ENCODE measurements around the gene CENPM.

Gene CENPM, protein sequence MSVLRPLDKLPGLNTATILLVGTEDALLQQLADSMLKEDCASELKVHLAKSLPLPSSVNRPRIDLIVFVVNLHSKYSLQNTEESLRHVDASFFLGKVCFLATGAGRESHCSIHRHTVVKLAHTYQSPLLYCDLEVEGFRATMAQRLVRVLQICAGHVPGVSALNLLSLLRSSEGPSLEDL
- total RNA-seq, result 2.9 to 13.3 (median 7.9) reads per million in 18 experiments

- peak; percentile 94 for DNase-seq
Measured at GRCh38 chr22:41946629-41947423, at the start of gene CENPM. Gene CENPM, minus strand, starts transcription at chr22:41947152. Its CDS starts 76 bp downstream, at chr22:41947076.

DNA sequence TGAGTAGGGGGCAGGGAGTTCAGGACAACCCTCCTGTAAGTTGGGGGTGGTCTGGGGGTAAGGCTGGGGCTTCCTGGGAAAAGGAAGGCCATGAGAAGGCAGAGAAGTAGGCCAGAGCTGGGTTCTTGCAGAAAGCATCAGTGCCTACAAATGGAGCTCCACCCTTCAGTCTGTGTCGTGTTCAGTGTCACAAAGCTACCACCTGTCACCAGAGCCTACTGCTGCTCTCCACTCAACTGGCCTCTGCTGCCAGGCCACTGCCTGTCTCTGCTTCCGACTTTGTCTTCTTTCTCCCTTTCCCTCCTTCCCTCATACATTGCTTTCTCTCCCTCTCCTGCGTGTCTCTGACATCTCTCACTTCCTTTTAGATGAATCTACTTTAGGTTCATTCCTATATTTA, 48.3 kb upstream of the CENPM start:
- no peak for DNase-seq

DNA sequence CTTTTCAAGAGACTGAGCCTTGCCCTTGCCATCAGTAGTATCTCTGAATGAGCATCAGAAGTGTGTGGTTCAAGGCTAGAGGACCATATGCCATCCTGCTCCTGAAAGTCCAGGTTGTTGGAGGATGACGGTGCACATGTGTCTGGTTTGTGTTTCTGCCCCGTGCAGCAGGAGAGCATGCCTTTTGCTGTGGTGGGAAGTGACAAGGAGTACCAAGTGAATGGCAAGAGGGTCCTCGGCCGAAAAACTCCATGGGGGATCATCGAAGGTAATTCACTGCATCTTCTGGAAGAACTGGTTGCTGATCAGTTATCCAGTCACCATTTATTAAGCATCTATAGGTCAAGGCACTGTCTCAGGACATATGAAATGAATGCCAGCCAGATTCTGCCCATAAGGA, 45.5 kb upstream of the CENPM start:
- no peak for DNase-seq

DNA sequence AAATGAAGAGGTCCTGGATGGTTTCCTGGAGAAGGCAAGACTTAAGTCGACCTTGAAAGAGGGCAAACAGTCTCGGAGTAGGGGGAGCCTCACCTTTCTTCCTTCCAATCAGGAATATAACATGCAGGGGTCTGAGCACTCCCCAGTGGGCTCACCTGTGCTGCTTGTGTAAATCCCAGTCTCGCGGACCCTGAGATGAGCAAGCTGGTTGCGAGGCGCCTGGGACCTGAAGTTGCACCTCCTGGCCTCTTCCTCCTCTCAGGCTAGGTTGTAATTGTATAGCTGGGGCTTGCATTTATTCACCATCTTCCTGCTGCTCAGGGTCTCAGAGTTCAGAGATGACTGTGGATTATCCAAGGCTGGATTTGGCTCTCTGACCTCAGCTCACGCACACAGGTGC, 44.2 kb upstream of the CENPM start:
- DNase-seq, result no peak

DNA sequence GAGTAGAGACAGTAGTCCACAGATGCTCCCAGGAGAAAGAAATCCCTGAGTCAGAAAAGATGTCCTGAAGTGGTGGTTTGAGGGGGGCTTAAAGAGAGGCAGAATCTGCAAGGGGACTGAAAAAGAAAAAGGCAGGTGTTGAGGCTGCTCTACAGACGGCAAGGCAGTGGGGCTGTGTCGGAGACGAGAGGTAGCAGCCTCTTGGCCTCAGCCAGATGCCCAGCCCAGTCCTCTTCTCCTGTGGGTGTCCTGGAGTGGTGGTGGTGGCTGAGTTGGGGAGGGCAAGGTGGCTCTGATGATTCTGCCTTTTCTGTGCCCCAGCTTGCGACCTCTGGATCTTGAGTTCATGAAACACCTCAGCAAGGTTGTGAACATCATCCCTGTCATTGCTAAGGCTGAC, 42.3 kb upstream of the CENPM start:
- no peak for DNase-seq

DNA sequence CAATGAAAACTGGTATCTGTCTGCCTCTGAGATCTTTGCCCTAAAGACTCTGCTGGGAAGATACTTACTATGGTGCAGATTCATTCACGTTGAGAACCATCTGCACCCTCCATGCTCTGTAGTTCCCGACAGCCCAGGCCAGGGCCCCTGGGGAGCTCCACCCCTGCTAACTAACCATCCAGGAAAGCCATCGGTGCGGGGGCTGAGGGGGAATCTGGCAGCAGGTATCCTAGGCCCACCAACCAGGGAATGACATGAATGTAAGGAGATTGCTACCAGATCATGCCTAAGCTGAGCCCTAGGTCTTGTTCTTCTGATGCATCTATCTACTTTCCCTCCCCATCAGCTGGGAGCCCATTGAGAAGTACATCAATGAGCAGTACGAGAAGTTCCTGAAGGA, 40.3 kb upstream of the CENPM start:
- no peak for DNase-seq

DNA sequence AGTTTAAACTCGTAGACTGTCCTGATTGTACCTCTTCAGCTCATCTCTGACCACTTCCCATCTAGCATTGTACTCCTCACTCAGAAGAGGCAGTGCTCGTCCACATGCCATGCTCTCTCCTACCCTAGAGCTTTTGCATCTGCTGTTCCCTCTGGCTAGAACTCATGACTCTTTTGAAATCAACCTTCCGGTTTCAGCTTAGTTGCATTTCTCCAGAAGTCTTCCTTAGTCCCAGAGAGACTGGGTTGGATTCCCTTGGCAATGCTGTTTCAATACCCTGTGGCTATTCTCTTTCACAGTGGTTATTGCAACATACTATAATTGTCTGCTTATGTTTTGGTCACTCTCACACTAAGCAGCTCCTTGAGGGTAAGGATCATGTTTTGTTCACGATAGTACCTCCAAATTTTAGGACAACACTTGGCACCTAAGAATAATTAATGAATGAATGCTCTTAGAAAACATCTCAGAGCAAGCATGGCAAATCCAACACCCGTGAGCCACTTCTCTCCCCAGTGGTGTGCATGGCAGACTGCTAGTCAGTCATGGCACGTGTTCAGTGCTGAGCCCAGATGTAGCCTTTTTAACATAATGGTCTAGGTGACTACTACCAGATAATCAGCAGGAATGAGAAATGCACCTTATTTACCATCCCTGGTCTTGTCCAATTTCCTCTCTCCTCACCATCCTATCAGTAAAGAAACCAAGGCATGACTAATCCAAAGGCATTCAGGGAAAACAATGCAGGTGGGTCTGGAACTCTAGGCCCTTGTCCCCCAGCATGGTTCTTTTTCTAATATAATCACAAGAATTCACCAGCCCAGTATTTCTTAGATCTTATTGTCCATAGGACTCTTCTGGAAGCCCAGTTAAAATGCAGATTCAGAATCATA, 36.8 kb upstream of the CENPM start:
- peak; percentile 75 to 81 for DNase-seq

DNA sequence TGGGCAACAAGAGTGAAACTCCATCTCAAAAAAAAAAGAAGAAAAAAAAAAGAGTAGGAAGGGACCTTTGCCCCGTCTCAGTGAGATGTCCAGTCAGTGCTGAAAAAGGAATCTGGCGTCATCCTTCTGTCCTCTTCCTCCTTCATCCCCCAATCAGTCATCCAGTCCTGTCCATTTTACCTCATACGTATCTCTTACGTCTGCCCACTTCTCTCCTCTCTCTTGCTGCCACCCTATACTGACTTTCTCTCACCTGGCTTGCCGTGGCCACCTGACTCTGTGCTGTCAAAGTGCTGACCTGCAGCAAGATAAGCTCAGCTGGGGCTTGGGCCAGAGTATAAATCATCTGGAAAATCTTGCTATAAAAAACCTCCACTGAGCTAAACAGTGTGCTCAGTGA, 35.9 kb upstream of the CENPM start:
- DNase-seq, result peak; percentile 23 to 49

DNA sequence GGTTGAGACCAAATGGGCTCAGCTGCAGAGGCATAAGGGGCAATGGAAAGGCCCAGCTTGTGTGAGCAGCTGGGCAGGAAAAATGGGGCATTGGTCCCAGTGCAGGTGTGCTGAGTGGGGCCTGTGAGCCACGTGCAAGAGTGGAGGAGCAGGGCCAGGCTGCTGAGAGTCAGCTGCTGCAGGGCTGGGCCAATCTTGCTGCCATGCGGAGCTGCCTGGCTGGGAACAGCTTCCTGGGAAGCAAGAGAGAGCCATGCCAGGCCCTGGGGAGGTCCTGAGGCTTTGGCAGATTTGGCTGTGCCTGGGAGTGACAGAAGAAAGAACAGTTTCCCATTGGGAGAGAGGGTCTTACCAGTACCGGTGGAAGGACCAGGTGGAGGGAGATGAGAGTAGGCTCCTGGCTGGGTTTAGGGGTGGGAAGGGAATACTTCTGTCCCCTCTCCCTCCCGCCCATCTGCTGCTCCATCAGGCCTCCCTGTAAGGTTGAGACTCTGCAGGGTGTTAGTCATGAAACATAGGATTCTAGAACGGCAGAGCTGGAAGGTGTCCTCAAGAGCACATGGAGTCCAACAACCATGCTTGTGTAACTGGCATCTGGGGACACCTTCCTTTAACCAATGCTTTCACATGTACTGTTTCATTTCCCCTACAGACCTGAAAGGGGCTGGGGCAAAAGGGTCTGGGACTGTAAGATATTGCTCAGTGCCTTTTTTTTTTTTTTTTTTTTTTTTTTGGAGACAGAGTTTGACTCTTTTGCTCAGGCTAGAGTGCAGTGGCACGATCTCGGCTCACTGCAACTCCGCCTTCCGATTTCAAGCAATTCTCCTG, 32.7 kb upstream of the CENPM start:
- DNase-seq, result no peak

DNA sequence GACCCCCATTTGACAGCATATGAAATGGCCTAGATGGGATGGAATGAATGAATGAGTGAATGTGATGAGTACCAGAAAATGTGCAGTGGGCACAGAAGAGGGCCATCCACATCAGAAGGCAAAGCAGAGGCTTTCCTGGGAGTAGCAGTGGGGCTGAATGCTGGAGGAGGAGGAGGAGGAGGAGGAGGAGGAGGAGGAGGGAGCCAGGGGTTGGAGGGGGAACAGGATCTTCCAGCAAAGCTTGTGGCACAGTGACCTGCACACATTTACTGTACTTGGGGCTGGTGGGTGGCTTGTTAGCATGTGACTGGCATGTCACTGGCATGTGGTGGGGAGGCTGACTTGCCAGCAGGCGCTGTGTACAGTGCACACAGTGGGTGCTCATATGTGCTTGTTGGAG, 31.8 kb upstream of the CENPM start:
- DNase-seq, result no peak

GRCh38 chr22:41976961-41977566, 30.1 kb upstream of the CENPM start:
- no peak for DNase-seq

DNA sequence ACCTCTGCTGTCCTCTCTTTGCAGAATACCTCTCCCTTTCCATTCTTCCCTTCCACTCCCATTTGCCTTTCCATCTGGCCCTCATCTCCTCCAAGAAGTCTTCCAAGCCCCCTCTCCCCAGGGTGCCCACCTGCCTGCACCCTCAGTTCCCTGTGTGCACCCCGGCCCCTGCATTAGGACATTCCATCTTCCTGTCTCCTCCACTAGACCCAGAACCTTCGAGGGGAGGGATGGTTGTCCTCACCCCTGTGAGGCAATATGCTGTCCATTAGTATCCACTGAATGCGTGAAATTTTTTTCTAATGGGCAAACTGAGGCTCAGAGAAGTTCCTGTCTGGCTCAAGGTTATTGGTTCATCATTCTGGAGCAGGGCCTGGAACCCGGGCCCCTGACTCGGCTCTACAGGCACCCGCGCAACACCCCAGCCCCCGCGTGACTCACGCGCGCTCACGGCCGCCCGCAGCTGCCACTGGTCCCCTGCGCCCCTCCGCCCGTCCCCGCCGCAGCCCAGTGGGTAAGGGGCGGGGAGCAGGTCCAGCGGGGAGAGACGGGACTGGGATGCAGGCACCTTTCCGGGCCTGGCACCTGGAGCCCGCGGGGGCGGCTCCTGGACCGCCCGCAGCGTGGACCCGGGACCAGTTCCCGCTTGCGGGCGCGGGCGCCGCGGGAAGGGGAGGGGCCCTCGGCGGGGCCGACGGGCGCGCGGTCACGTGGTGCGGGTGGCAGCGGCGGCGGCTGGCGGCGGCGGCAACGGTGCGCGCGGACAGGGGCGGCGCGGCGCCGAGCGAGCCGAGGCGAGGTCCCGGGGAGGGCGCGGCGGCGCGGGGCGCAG, 29.3 kb upstream of the CENPM start:
- no peak for DNase-seq

GRCh38 chr22:41975299-41976069, 28.5 kb upstream of the CENPM start:
- no peak for DNase-seq

GRCh38 chr22:41974691-41975290, 27.8 kb upstream of the CENPM start:
- DNase-seq, result no peak

DNA sequence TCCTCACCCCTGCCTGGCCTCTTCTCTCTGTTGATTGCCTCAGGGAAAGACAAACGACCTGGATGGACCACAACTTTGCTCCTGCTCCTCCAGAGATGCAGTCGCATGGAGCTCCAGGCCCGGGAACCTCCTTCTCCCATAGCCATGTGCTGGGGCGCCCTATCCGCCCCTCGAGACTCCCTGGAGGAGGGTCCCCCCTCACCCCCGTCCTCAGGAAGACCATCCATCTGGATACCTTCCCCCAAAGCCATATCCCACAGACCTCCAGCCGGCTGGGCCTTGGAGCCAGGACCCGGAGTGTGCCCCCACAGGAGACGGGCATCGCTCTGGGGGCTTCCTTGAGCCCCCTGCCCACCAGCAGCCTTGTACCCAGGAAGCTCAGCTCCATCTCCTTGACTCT, 24.5 kb upstream of the CENPM start:
- DNase-seq, result no peak

- DNase-seq, result no peak
Measured at GRCh38 chr22:41970601-41971000, 23.6 kb upstream of the CENPM start.

GRCh38 chr22:41969110-41969646, 22.2 kb upstream of the CENPM start, which contains the start of gene SEPTIN3:
Gene SEPTIN3, plus strand, starts transcription at chr22:41969443. Its CDS starts 2,050 bp downstream, at chr22:41971493.
- DNase-seq, result no peak

DNA sequence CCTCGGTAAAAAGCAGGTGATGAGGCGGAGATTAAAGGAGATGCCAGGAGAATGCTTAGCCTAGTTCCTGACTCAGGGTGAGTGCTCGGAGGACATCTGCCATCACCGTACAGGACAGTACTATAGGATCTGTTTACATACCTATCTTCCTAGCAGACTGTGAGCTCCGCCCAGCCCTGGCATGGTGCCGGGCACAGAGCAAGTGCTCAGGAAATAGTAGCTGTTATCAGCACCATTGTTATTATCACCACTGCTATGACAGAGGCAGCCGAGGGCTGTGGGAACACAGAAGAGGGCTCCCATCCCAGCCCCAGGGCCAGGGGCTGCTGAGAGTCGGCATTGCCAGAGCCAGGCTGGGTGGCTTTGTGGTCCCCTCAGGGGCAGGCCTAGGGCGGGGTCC, 21.6 kb upstream of the CENPM start:
- no peak for DNase-seq

GRCh38 chr22:41966607-41967240, 19.8 kb upstream of the CENPM start:
- peak; percentile 83 to 87 for DNase-seq

Measured in inflammatory macrophage (primary cell).